ENCODE results near the gene SPATS1.

- TF ChIP-seq CTCF (CRISPR knock-in tag; IDR thresholded peaks at IDR 0.05) (no peak), ZNF740 (CRISPR knock-in tag; IDR thresholded peaks at IDR 0.05) (no peak), SRF (IDR thresholded peaks at IDR 0.05; ENCODE audit: low read depth, low read length) (no peak), ZNF780A (CRISPR knock-in tag; IDR thresholded peaks at IDR 0.05) (no peak), POLR2AphosphoS5 (IDR thresholded peaks at IDR 0.05; ENCODE audit: low read depth, low read length) (no peak)
These were observed 43.6 kb upstream of the SPATS1 start for GRCh38 chr6:44298864-44299263.

All from HepG2 (cell line).